WTC11 (cell line): ENCODE data around the gene SUSD4. TPM values are rescaled to one million over a fixed set of nuclear protein-coding genes. Genes with fewer than 3 reads are reported as not detected.

Experiments
- ATAC-seq: fragments of 200-7000 bp; cut with Tn5 transposase; 2 replicates; pipeline ENCODE4 v1.10.0; 2021; ENCODE audit warnings: mild to moderate bottlenecking, moderate library complexity
- CTCF ChIA-PET: fragments of 300-600 bp; sonication (Branson Sonifier 250); formaldehyde crosslinking; loops from one replicate; lab custom pipeline; 2021; ENCODE audit warnings: antibody characterized with exemption; lab: Charles Lee
- POLR2A ChIA-PET: fragments of 350-600 bp; sonication (Branson Sonifier 250); formaldehyde crosslinking; loops from one replicate; lab custom pipeline; 2021; ENCODE audit warnings: antibody characterized with exemption; lab: Charles Lee
- DNase-seq: peaks from one replicate; pipeline ENCODE4 v3.0.0; 2021; ENCODE audit warnings: low spot score
- H3K27ac Mint-ChIP-seq: 2 replicates; pipeline ENCODE4 v1.8.0; 2021; ENCODE audit warnings: mixed read lengths
- H3K27me3 Mint-ChIP-seq: 2 replicates; pipeline ENCODE4 v1.8.0; 2021; ENCODE audit warnings: low read depth, mild to moderate bottlenecking, moderate library complexity, mixed read lengths
- H3K36me3 Mint-ChIP-seq: 2 replicates; pipeline ENCODE4 v1.8.0; 2021; ENCODE audit warnings: mixed read lengths
- H3K4me1 Mint-ChIP-seq: 2 replicates; pipeline ENCODE4 v1.8.0; 2022; ENCODE audit warnings: mixed read lengths
- H3K4me3 Mint-ChIP-seq: 2 replicates; pipeline ENCODE4 v1.8.0; 2021; ENCODE audit warnings: mild to moderate bottlenecking, moderate library complexity, mixed read lengths
- H3K9me3 Mint-ChIP-seq: 2 replicates; pipeline ENCODE4 v1.8.0; 2021; ENCODE audit warnings: mixed read lengths
- CDX4 ChIP-seq: fragments of 250-450 bp; sonication (Bioruptor Pico); IDR thresholded peaks from 2 replicates; pipeline ENCODE4 v1.9.0; 2021; ENCODE audit warnings: moderate library complexity, mild to moderate bottlenecking, inconsistent platforms, borderline replicate concordance
- ELF4 ChIP-seq: sonication (generic); formaldehyde crosslinking; IDR thresholded peaks from 2 replicates; pipeline ENCODE4 v1.8.1; 2022; ENCODE audit warnings: low read depth, mild to moderate bottlenecking, moderate library complexity, missing genetic modification reagents
- FOXP1 ChIP-seq: sonication (generic); formaldehyde crosslinking; IDR thresholded peaks from 2 replicates; pipeline ENCODE4 v1.8.0; 2022; ENCODE audit warnings: missing genetic modification reagents, mild to moderate bottlenecking, moderate library complexity, borderline replicate concordance
- GABPB1 ChIP-seq: sonication (generic); formaldehyde crosslinking; IDR thresholded peaks from 2 replicates; pipeline ENCODE4 v1.8.1; 2023; ENCODE audit warnings: mild to moderate bottlenecking, missing genetic modification reagents
- JAZF1 ChIP-seq: fragments of 250-450 bp; sonication (Bioruptor Pico); IDR thresholded peaks from 2 replicates; pipeline ENCODE4 v1.9.0; 2021; ENCODE audit warnings: moderate library complexity, mild to moderate bottlenecking, inconsistent platforms
- JUN ChIP-seq: sonication (generic); formaldehyde crosslinking; IDR thresholded peaks from 2 replicates; pipeline ENCODE4 v1.8.0; 2023; ENCODE audit warnings: mild to moderate bottlenecking, missing genetic modification reagents
- NFYB ChIP-seq: sonication (generic); formaldehyde crosslinking; conservative IDR thresholded peaks from 2 replicates; pipeline ENCODE4 v1.8.0; 2022; ENCODE audit warnings: low read depth, missing genetic modification reagents
- NR1H2 ChIP-seq: sonication (generic); formaldehyde crosslinking; IDR thresholded peaks from 2 replicates; pipeline ENCODE4 v1.9.0; 2021; ENCODE audit warnings: mild to moderate bottlenecking, moderate library complexity, missing genetic modification reagents
- RORB ChIP-seq: fragments of 250-450 bp; sonication (Bioruptor Pico); IDR thresholded peaks from 2 replicates; pipeline ENCODE4 v1.9.0; 2021; ENCODE audit warnings: mild to moderate bottlenecking
- SMAD3 ChIP-seq: sonication (generic); formaldehyde crosslinking; IDR thresholded peaks from 2 replicates; pipeline ENCODE4 v1.8.0; 2022; ENCODE audit warnings: missing genetic modification reagents, mild to moderate bottlenecking, borderline replicate concordance
- STAT6 ChIP-seq: sonication (generic); formaldehyde crosslinking; conservative IDR thresholded peaks from 2 replicates; pipeline ENCODE4 v1.8.1; 2023; ENCODE audit warnings: mild to moderate bottlenecking, low read depth, missing genetic modification reagents, moderate library complexity
- ZBTB21 ChIP-seq: sonication (generic); formaldehyde crosslinking; IDR thresholded peaks from 2 replicates; pipeline ENCODE4 v1.8.1; 2023; ENCODE audit warnings: mild to moderate bottlenecking, missing genetic modification reagents, borderline replicate concordance
- ZNF138 ChIP-seq: sonication (generic); formaldehyde crosslinking; conservative IDR thresholded peaks from 2 replicates; pipeline ENCODE4 v1.8.1; 2022; ENCODE audit warnings: mild to moderate bottlenecking, moderate library complexity, missing genetic modification reagents
- ZNF219 ChIP-seq: sonication (generic); formaldehyde crosslinking; IDR thresholded peaks from 2 replicates; pipeline ENCODE4 v1.8.0; 2023; ENCODE audit warnings: missing genetic modification reagents, mild to moderate bottlenecking, borderline replicate concordance
- ZNF281 ChIP-seq: sonication (generic); formaldehyde crosslinking; IDR thresholded peaks from 2 replicates; pipeline ENCODE4 v1.8.0; 2023; ENCODE audit warnings: mild to moderate bottlenecking, missing genetic modification reagents
- ZNF671 ChIP-seq: fragments of 250-450 bp; sonication (Bioruptor Pico); IDR thresholded peaks from 2 replicates; pipeline ENCODE4 v1.8.0; 2021; ENCODE audit warnings: mild to moderate bottlenecking
- total RNA-seq: library from RNA; stranded (reverse); gene quantifications from 3 replicates; pipeline ENCODE4 v1.2.3, GENCODE V29; 2021
- TF ChIP-seq, protein P1 (sequence below): sonication (generic); formaldehyde crosslinking; IDR thresholded peaks from 2 replicates; pipeline ENCODE4 v1.8.1; 2022; ENCODE audit warnings: missing genetic modification reagents, borderline replicate concordance
- TF ChIP-seq, protein P2 (sequence below): sonication (generic); formaldehyde crosslinking; IDR thresholded peaks from 2 replicates; pipeline ENCODE4 v1.8.1; 2023; ENCODE audit warnings: mild to moderate bottlenecking, missing genetic modification reagents
- TF ChIP-seq, protein P3 (sequence below): sonication (generic); formaldehyde crosslinking; IDR thresholded peaks from 2 replicates; pipeline ENCODE4 v1.8.1; 2022; ENCODE audit warnings: low read depth, missing genetic modification reagents, borderline replicate concordance
- TF ChIP-seq, protein P4 (sequence below): sonication (generic); formaldehyde crosslinking; IDR thresholded peaks from 2 replicates; pipeline ENCODE4 v1.8.0; 2023; ENCODE audit warnings: missing genetic modification reagents, mild to moderate bottlenecking, borderline replicate concordance

The SUSD4 gene
- total RNA-seq, 1 experiment from 2014 or later, result 1.8 TPM

DNA sequence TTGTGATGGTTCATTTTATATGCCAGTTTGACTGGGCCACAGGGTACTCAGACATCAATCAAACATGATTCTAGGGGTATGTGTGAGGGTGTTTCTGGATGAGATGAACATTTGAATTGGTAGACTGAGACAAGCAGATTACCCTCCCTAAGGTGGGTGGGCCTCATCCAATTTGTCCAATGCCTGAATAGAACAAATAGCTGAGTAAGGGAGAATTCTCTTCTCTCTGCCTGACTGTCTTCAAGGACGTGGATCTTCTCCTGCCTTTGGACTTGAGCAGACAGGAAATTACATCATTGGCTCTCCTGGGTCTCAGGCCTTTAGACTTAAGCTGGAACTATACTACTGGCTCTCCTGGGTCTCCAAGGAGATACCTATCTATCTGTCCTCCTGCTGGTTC lies 64.4 kb downstream of the SUSD4 start:
- Mint-ChIP-seq H3K4me1 (no peaks in the 10 kb centered on the region), H3K27me3 (peaks cover 3% of the 10 kb centered on the region; the same call in 1 of the 2 replicates), H3K36me3 (peaks cover 9% of the 10 kb centered on the region), H3K4me3 (no peak overlapping the region), H3K27ac (no peak overlapping the region), H3K9me3 (peaks cover 27% of the 10 kb centered on the region)
- ChIA-PET CTCF (no interaction called here), POLR2A (no interaction called here)
- TF ChIP-seq, protein P1, sequence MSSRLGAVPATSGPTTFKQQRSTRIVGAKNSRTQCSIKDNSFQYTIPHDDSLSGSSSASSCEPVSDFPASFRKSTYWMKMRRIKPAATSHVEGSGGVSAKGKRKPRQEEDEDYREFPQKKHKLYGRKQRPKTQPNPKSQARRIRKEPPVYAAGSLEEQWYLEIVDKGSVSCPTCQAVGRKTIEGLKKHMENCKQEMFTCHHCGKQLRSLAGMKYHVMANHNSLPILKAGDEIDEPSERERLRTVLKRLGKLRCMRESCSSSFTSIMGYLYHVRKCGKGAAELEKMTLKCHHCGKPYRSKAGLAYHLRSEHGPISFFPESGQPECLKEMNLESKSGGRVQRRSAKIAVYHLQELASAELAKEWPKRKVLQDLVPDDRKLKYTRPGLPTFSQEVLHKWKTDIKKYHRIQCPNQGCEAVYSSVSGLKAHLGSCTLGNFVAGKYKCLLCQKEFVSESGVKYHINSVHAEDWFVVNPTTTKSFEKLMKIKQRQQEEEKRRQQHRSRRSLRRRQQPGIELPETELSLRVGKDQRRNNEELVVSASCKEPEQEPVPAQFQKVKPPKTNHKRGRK (CRISPR knock-in tag), result no peak
- no peak for TF ChIP-seq JUN (CRISPR knock-in tag)
- TF ChIP-seq, protein P2, sequence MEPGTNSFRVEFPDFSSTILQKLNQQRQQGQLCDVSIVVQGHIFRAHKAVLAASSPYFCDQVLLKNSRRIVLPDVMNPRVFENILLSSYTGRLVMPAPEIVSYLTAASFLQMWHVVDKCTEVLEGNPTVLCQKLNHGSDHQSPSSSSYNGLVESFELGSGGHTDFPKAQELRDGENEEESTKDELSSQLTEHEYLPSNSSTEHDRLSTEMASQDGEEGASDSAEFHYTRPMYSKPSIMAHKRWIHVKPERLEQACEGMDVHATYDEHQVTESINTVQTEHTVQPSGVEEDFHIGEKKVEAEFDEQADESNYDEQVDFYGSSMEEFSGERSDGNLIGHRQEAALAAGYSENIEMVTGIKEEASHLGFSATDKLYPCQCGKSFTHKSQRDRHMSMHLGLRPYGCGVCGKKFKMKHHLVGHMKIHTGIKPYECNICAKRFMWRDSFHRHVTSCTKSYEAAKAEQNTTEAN (CRISPR knock-in tag), result no peak
- no peak for TF ChIP-seq FOXP1 (CRISPR knock-in tag)
- TF ChIP-seq ELF4 (CRISPR knock-in tag), result no peak
- TF ChIP-seq GABPB1 (CRISPR knock-in tag), result no peak
- no peak for DNase-seq
- ATAC-seq, result no peak

DNA sequence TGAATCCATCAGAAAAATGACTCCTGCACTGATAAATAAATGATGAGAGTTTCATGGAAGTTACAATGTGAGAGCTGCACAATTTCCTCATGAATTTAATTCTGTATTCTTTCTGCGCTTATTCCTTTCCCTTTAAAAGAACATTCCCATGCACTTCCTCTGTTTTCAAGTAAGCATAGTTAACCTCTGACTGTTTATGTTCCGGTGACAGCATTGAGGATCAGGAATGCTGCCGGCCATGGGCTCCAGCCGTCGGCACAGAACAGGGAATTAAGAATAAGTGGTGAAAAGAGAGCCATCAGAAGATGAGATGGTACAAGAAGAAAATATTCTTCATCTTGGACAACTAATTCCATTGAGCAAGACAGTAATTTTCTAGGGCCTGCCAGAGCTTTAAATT lies 65.3 kb downstream of the SUSD4 start:
- H3K9me3 Mint-ChIP-seq, result peaks cover 18% of the 10 kb centered on the region
- H3K4me3 Mint-ChIP-seq, result no peak overlapping the region
- CTCF ChIA-PET, result no interaction called here
- no peak for DNase-seq
- H3K4me1 Mint-ChIP-seq, result no peaks in the 10 kb centered on the region
- peaks cover 3% of the 10 kb centered on the region for H3K27me3 Mint-ChIP-seq
- no peak overlapping the region for H3K27ac Mint-ChIP-seq
- POLR2A ChIA-PET, result no interaction called here
- no peak for ATAC-seq
- peaks cover 8% of the 10 kb centered on the region for H3K36me3 Mint-ChIP-seq
- TF ChIP-seq, protein P3, sequence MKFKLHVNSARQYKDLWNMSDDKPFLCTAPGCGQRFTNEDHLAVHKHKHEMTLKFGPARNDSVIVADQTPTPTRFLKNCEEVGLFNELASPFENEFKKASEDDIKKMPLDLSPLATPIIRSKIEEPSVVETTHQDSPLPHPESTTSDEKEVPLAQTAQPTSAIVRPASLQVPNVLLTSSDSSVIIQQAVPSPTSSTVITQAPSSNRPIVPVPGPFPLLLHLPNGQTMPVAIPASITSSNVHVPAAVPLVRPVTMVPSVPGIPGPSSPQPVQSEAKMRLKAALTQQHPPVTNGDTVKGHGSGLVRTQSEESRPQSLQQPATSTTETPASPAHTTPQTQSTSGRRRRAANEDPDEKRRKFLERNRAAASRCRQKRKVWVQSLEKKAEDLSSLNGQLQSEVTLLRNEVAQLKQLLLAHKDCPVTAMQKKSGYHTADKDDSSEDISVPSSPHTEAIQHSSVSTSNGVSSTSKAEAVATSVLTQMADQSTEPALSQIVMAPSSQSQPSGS (CRISPR knock-in tag), result no peak
- TF ChIP-seq ZNF138 (CRISPR knock-in tag) (no peak), NFYB (CRISPR knock-in tag) (no peak), ZNF281 (CRISPR knock-in tag) (no peak), SMAD3 (no peak), STAT6 (CRISPR knock-in tag) (no peak), ZNF671 (CRISPR knock-in tag) (no peak), CDX4 (CRISPR knock-in tag) (no peak), NR1H2 (CRISPR knock-in tag) (no peak), ZBTB21 (no peak), RORB (CRISPR knock-in tag) (no peak), ZNF219 (CRISPR knock-in tag) (no peak), JAZF1 (CRISPR knock-in tag) (no peak)
- TF ChIP-seq, protein P4, sequence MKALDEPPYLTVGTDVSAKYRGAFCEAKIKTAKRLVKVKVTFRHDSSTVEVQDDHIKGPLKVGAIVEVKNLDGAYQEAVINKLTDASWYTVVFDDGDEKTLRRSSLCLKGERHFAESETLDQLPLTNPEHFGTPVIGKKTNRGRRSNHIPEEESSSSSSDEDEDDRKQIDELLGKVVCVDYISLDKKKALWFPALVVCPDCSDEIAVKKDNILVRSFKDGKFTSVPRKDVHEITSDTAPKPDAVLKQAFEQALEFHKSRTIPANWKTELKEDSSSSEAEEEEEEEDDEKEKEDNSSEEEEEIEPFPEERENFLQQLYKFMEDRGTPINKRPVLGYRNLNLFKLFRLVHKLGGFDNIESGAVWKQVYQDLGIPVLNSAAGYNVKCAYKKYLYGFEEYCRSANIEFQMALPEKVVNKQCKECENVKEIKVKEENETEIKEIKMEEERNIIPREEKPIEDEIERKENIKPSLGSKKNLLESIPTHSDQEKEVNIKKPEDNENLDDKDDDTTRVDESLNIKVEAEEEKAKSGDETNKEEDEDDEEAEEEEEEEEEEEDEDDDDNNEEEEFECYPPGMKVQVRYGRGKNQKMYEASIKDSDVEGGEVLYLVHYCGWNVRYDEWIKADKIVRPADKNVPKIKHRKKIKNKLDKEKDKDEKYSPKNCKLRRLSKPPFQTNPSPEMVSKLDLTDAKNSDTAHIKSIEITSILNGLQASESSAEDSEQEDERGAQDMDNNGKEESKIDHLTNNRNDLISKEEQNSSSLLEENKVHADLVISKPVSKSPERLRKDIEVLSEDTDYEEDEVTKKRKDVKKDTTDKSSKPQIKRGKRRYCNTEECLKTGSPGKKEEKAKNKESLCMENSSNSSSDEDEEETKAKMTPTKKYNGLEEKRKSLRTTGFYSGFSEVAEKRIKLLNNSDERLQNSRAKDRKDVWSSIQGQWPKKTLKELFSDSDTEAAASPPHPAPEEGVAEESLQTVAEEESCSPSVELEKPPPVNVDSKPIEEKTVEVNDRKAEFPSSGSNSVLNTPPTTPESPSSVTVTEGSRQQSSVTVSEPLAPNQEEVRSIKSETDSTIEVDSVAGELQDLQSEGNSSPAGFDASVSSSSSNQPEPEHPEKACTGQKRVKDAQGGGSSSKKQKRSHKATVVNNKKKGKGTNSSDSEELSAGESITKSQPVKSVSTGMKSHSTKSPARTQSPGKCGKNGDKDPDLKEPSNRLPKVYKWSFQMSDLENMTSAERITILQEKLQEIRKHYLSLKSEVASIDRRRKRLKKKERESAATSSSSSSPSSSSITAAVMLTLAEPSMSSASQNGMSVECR (CRISPR knock-in tag), result no peak
